Anterior cingulate cortex (tissue), 58 donors: ENCODE results near the gene SH2D7.

Experiments
- DNase-seq, 58 donors: peaks; one replicate each; lab custom pipeline; 2025; lab: John Stamatoyannopoulos, UW

Gene SH2D7

DNA sequence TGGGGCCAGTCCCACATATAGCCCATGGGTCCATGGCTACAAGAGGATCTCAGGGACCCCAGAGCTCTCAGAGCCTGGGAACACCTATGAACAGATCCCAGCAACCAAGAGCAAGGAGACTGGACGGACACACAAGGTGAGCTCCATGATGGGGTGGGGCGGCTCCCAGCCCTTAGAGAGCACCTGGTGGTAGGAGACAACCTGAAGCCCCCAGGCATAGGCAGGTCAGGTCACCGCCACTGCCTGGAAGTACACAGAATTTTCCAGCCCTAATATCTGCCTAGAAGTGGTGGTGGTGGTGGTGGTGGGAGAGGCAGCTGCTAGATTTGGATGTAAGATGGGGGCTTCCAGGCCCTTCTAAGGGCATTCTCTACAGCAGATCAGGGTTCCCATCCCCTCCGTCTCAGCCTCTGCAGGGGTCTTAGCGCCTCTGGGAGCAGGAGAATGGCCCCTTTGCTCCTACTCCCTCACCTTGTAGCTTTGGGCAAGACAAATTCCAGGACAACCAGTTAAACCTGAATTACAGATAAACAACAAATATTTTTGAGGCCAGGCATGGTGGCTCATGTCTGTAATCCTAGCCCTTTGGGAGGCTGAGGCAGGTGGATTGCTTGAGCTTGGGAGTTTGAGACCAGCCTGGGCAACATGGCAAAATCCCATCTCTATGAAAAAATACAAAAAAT lies 9.2 kb downstream of the SH2D7 start:
- no peak for DNase-seq

- DNase-seq: no peak
Measured at GRCh38 chr15:78102211-78102610, 9.8 kb downstream of the SH2D7 start.

- DNase-seq: no peak
Measured at GRCh38 chr15:78102741-78103140, 10.4 kb downstream of the SH2D7 start.

DNA sequence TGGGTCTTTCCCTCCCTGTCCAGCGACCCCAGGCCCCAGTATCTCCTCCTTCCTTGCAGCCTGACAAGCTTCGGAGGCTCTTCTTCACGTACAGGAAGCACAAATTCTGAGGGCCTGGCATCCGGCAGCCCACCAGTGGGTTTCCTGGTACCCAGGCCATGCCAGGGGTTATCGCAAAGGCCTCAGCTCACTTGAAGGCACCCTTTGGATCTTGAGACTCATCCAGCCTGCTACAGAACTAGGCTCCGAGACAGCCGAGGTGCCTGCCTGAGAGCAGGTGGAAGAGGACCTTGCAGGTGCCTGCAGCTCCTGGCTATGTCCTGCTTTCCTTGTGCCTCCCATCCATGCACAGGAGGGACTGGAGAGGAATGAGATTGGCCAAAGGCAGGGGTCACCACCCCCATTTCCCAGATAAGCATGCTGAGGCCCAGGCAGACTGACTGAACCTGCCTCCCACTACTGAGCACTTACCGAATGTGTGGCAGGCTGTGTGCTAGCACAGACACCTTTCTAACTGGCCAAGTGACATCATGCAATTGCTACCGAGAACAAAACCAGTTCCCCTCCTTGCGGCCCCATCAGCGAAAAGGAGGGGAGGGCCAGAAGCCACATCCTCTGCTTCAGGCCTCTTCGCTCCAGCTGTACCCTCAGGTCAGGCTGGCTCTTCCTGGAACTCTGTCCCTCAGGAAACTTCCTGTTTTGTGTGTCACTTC lies 11.2 kb downstream of the SH2D7 start:
- peak in 1 of 58 donors; percentile 12 for DNase-seq

DNA sequence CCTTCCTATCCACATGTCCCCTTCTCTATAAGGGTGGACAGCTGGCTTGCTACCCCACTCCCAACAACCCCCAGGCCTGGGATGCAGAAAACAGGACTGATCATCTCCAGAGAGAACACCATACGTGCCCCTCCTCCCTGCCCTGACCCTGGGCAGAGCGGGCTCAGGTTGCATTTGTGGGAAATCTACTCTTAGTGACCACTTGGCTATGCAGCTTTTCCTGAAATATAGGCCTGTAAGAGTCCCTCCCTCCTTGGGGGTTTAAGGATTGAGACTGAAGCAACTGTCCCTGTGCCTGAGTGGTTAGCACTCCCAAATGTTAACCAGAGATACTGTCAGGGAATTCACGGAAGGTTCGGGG lies 11.7 kb downstream of the SH2D7 start:
- DNase-seq: no peak

DNA sequence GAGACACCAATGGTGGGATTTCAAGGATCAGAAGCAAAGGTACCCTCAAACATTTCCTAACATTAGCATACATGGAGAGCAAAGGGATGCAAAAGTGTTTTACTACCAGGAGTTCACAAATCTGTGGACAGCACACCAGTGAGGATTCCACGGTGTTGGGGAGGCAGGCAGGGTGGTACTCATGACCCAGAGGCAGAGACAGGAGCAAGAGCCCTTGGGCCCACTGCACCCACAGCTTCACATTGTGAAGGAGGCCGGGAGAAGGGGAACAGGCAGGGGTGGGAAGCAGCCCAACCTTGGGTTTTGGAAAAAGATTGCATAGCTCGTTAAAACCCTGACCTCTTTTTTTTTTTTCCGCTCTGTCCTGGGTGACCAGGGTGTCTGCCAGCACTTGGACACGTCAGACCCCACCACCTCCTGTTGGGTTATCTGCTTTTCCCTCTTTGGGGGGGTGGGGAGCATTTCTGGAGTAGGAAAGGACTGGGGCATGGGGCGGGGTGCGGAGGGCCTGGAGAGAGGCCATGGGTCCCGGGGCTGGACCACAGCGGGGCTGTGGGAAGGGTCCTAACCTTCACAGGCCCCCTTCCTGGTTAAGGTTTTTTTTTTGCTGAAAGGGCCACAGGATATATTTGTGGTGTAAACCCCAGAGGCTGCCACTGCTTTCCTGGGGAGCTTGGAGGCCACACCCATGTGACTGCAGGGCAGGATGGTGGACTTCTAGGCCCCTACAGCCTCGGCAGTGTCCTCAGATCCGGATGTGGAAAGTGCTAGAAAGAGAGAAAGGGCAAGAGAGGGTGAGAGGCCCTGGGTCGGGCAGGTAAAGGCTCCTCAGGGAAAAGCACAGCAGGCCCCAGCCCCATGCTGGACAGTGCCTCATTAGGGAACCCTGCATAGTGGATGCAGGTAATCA lies 12.5 kb downstream of the SH2D7 start:
- no peak for DNase-seq

GRCh38 chr15:78105476-78106241 lies 13.3 kb downstream of the SH2D7 start:
- no peak for DNase-seq

GRCh38 chr15:78107471-78107870 lies 15.1 kb downstream of the SH2D7 start:
- DNase-seq: no peak

GRCh38 chr15:78108300-78109084 lies 16.1 kb downstream of the SH2D7 start:
- DNase-seq: peak in 55 of 58 donors; percentile 9 to 81 (median 54)

GRCh38 chr15:78109156-78109555 lies 16.8 kb downstream of the SH2D7 start:
- DNase-seq: no peak

DNA sequence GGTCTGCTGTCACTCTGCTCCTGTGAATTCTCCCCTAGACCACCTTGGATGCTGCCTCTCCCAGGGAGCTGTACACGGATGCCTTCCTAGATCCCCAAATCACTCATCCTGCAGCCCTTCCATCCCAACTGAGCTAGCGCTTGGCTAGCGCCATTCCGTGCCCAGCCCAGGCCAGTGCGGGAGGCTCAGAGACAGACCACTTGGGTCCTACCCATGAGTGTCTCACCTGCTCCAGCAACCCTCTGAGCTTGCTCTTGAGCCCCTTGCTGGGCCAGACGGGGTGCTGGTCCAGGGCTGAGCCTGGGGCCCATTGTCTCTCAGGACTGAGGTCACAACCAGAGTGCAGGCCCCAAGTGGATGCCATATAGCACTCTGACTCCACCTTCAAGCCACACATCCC lies 17.7 kb downstream of the SH2D7 start:
- DNase-seq: no peak

- DNase-seq: no peak
Measured at GRCh38 chr15:78110916-78111475, 18.6 kb downstream of the SH2D7 start.

GRCh38 chr15:78111788-78112187 lies 19.4 kb downstream of the SH2D7 start:
- DNase-seq: no peak

DNA sequence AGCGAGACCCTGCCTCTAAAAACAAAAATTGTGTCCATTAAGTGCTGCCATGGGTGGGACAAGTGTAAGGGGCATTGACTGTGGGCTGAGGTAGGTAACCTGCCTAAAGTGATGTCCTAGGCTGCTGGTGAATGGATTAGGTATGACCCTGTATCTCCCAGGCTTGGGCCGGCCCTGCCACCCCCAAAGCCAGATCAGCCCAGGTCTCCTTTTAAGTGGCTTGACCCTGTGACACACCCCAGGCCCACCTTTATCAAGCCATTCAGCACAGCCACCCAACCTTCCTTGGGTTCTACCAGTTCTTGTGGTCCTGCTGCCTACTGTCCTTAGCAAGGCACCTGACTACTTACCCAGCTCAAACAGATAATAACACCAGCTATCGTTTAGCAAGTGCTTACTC lies 20.2 kb downstream of the SH2D7 start:
- no peak for DNase-seq

DNA sequence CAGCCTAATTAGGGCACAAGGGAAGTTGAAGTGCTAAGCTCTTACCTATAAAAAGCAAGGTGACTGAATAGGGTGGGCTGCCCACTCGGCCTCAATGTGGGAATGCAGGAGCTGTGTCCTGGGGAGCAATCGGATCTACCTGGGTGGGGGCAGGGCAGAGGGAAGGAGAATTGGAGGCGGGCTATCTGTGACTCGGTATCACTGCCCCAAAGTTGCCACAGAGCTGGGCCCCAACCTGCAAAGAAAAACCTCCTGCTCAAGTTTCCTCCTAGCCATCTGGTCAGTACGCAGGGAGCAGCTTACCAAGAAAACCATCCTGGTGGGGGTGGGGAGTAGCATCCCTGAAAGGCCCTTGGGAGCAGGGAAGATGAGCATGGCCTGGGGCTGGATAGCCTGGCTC lies 28.2 kb downstream of the SH2D7 start:
- no peak for DNase-seq

DNA sequence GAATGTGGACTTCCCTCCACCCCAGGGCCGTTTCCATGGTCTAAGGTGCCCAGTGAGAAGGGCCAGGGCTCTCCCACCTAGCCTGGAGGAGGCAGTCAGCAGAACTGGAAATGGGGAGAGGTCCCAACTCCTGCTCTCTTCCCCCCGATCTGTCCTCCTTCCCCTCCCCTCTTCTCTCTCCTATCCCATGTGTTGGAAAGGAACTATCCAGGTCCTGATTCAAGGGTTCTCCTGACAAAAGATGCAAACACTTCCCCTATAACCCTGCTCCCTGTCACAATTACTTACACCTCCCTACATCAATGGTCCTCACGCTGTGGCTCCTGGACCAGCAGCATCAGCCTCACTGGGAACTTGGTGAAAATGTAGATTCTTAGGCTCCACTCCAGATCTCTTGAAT lies 32.9 kb downstream of the SH2D7 start:
- DNase-seq: no peak

DNA sequence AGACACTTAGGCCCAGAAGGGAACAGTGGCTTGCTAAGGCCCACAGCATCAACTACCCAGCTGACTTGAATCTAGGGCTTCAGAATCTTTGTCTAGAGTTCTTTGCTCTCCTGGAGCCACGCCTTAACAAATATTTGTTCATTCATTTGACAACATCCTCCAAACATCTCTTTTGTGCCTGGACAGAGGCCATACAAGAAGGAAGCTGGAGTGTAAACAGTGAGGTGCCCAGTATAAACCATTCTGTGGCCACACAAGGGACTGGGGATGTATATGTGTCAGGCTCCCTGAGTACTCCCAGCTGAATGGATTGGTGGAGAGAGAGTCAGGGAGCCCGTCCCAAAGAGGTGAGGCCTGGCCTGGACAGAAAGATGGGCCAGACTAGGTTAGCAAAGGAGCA lies 35.5 kb downstream of the SH2D7 start:
- no peak for DNase-seq

- peak in 2 of 58 donors; percentile 4 to 12 for DNase-seq
Measured at GRCh38 chr15:78129077-78129750, 36.9 kb downstream of the SH2D7 start.
